ENCODE data around the gene ST6GAL1.

GRCh38 chr3:187025254-187025655 lies 94.9 kb downstream of the ST6GAL1 start:
- TF ChIP-seq CTCF (IDR thresholded peaks at IDR 0.05; ENCODE audit: low read depth, low read length) (no peak), POLR2A (IDR thresholded peaks at IDR 0.05; ENCODE audit: extremely low read depth, insufficient read length) (no peak), MAX (IDR thresholded peaks at IDR 0.05; ENCODE audit: low read depth, low read length) (no peak), MYC (IDR thresholded peaks at IDR 0.05; ENCODE audit: low read depth, low read length) (no peak)

All from NB4 (cell line).